HG03039 (cell line): Measurements from ENCODE around the gene CD3G.
"Not testable (repeated sequence)": the region's sequence is repeated elsewhere in the genome, so short reads cannot be mapped to it uniquely, and the experiment has no call there.

Experiments
- ATAC-seq: cut with Tn5 transposase; IDR thresholded peaks from one replicate; pipeline ENCODE4 v1.9.1; 2021; ENCODE audit warnings: mild to moderate bottlenecking, moderate library complexity; ENCODE audit not compliant: unreplicated experiment

Gene CD3G

GRCh38 chr11:118343981-118344515 is at the start of gene CD3G:
Gene CD3G, plus strand, starts transcription at chr11:118344344. Its CDS starts 80 bp downstream, at chr11:118344424.
- ATAC-seq, result no peak

- ATAC-seq, result no peak
Measured at GRCh38 chr11:118295199-118295598, 48.9 kb upstream of the CD3G start.

- ATAC-seq, result no peak
Measured at GRCh38 chr11:118295815-118296454, 48.2 kb upstream of the CD3G start.

- ATAC-seq, result no peak
Measured at GRCh38 chr11:118301600-118302195, 42.4 kb upstream of the CD3G start.

GRCh38 chr11:118304227-118304567 is 39.9 kb upstream of the CD3G start:
- ATAC-seq, result no peak

GRCh38 chr11:118304568-118305248 is 39.4 kb upstream of the CD3G start, which contains the start of gene CD3E:
Gene CD3E, plus strand, starts transcription at chr11:118304730. Its CDS starts 223 bp downstream, at chr11:118304953.
- ATAC-seq, result no peak

- ATAC-seq, result no peak
Measured at GRCh38 chr11:118305726-118306125, 38.4 kb upstream of the CD3G start.

- no peak for ATAC-seq
Measured at GRCh38 chr11:118306556-118306955, 37.6 kb upstream of the CD3G start.

GRCh38 chr11:118308995-118309528 is 35.1 kb upstream of the CD3G start:
- not testable (repeated sequence) for ATAC-seq

- ATAC-seq, result no peak
Measured at GRCh38 chr11:118310271-118310670, 33.9 kb upstream of the CD3G start.

GRCh38 chr11:118310781-118311485 is 33.2 kb upstream of the CD3G start:
- no peak for ATAC-seq

GRCh38 chr11:118311518-118311917 is 32.6 kb upstream of the CD3G start:
- ATAC-seq, result no peak

GRCh38 chr11:118312328-118312727 is 31.8 kb upstream of the CD3G start:
- ATAC-seq, result no peak

- no peak for ATAC-seq
Measured at GRCh38 chr11:118313242-118313641, 30.9 kb upstream of the CD3G start.

- ATAC-seq, result no peak
Measured at GRCh38 chr11:118314988-118315411, 29.1 kb upstream of the CD3G start.

- ATAC-seq, result no peak
Measured at GRCh38 chr11:118318124-118318523, 26.0 kb upstream of the CD3G start.

GRCh38 chr11:118318581-118319336 is 25.4 kb upstream of the CD3G start:
- no peak for ATAC-seq

GRCh38 chr11:118319337-118319707 is 24.8 kb upstream of the CD3G start:
- no peak for ATAC-seq

GRCh38 chr11:118320515-118320914 is 23.6 kb upstream of the CD3G start:
- ATAC-seq, result no peak

GRCh38 chr11:118321386-118322082 is 22.6 kb upstream of the CD3G start:
- no peak for ATAC-seq
